ENCODE measurements around the gene SELENOI. TPM values are rescaled to one million over a fixed set of nuclear protein-coding genes. Genes with fewer than 3 reads are reported as not detected.
"Not testable (repeated sequence)": the region's sequence is repeated elsewhere in the genome, so short reads cannot be mapped to it uniquely, and the experiment has no call there.

SELENOI gene
- total and polyA plus RNA-seq, 2 donors (not counting 3 experiments of a cell fraction or from before 2014, with no cell fraction given): 10.8 to 25.3 TPM

DNA sequence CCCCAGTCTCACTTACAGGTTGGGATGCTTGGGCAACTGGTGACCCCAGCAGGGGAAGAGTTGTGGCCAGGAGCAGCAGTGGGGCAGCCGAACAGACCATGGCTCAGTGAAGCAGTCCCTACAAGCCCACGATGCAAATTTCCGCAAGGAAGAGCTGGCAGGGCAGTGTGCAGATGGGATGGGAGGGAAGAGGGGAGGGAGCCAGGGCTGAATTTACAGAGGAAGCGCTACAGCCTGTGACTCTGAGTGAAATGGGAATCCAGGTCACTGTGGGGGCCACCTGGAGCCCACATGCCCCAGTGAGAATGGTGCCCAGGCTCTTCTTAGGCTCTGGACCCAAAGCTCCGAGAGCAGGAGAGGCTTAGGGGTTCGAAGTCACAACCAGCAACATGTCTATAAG lies 27.0 kb upstream of the SELENOI start:
- Histone ChIP-seq H3K4me1 (ENCODE audit: control insufficient read depth, extremely low read depth, insufficient read depth, low read length) (no peaks in the 10 kb centered on the region), H3K79me2 (ENCODE audit: control insufficient read depth, insufficient read depth, low read length) (no peaks in the 10 kb centered on the region), H3K27ac (ENCODE audit: insufficient read depth, low read depth, low read length) (no peak overlapping the region), H3K9me3 (replicated peaks; ENCODE audit: control insufficient read depth, insufficient read depth, low read length) (no peaks in the 10 kb centered on the region), H3K4me2 (ENCODE audit: insufficient read depth, low read length) (no peak overlapping the region), H3K27me3 (ENCODE audit: control insufficient read depth in 2 of 2, insufficient read depth in 2 of 2, low read length in 2 of 2) (peaks cover 0 to 7% of the 10 kb centered on the region in 2 experiments), H3K9me1 (replicated peaks; ENCODE audit: control insufficient read depth, extremely low read depth, insufficient read depth, low read length) (no peaks in the 10 kb centered on the region), H2AFZ (ENCODE audit: low read depth, low read length) (no peak overlapping the region), H3K9ac (replicated peaks; ENCODE audit: extremely low read depth, insufficient read depth, low read length) (no peak overlapping the region), H3K4me3 (replicated peaks in 1 of 3; ENCODE audit: insufficient read depth in 1 of 3, low read depth in 1 of 3, low read length in 3 of 3) (no peak overlapping the region), H4K20me1 (replicated peaks; ENCODE audit: control insufficient read depth, extremely low read depth, insufficient read depth, low read length) (no peaks in the 10 kb centered on the region), H3K36me3 (ENCODE audit: control insufficient read depth in 2 of 2, extremely low read depth in 1 of 2, insufficient read depth in 2 of 2, low read length in 2 of 2) (no peaks in the 10 kb centered on the region)
- no TSS peak for BruUV-seq (replicated peaks)
- CTCF ChIA-PET: interaction anchor here (1.6 kb wide), 2 partner anchors 10 to 150 kb away, joined by 3 to 6 read pairs; no protein-coding TSS in a partner anchor
- no peak for TF ChIP-seq MYC (IDR thresholded peaks at IDR 0.05; ENCODE audit: low read depth, low read length)
- TF ChIP-seq, protein P1, sequence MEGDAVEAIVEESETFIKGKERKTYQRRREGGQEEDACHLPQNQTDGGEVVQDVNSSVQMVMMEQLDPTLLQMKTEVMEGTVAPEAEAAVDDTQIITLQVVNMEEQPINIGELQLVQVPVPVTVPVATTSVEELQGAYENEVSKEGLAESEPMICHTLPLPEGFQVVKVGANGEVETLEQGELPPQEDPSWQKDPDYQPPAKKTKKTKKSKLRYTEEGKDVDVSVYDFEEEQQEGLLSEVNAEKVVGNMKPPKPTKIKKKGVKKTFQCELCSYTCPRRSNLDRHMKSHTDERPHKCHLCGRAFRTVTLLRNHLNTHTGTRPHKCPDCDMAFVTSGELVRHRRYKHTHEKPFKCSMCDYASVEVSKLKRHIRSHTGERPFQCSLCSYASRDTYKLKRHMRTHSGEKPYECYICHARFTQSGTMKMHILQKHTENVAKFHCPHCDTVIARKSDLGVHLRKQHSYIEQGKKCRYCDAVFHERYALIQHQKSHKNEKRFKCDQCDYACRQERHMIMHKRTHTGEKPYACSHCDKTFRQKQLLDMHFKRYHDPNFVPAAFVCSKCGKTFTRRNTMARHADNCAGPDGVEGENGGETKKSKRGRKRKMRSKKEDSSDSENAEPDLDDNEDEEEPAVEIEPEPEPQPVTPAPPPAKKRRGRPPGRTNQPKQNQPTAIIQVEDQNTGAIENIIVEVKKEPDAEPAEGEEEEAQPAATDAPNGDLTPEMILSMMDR (IDR thresholded peaks at IDR 0.05; ENCODE audit: extremely low read depth in 1 of 2, insufficient read depth in 1 of 2, low read depth in 1 of 2, low read length in 2 of 2): no peak
- TF ChIP-seq JUN (IDR thresholded peaks at IDR 0.05; ENCODE audit: borderline replicate concordance, insufficient read depth, insufficient read length, low read depth): no peak
- TF ChIP-seq POLR2A (IDR thresholded peaks at IDR 0.05; ENCODE audit: low read depth, low read length): no peak
- TF ChIP-seq, protein P2, sequence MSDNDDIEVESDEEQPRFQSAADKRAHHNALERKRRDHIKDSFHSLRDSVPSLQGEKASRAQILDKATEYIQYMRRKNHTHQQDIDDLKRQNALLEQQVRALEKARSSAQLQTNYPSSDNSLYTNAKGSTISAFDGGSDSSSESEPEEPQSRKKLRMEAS (IDR thresholded peaks at IDR 0.05; ENCODE audit: insufficient read depth, insufficient read length): no peak
- TF ChIP-seq FOS (IDR thresholded peaks at IDR 0.05; ENCODE audit: borderline replicate concordance, insufficient read depth, low read length): no peak
- no peak for TF ChIP-seq GATA2 (IDR thresholded peaks at IDR 0.05; ENCODE audit: insufficient read depth, insufficient read length, low read depth, low read length)
- no peak for TF ChIP-seq POLR2AphosphoS5 (IDR thresholded peaks at IDR 0.05; ENCODE audit: insufficient read depth, low read depth, low read length)
- no peak for TF ChIP-seq EZH2 (IDR thresholded peaks at IDR 0.05; ENCODE audit: borderline replicate concordance, low read depth, low read length, severe bottlenecking)
- FAIRE-seq: no peak
- intact Hi-C loops (cut with micrococcal nuclease): no loop called here
- DNase-seq (ENCODE audit: low read depth, low spot score): no peak
- dilution Hi-C loops (cut with MboI; ENCODE audit: extremely low pct_ligation_motif_present, low sequenced_read_pairs): no loop called here
- POLR2A ChIA-PET: no interaction called here

DNA sequence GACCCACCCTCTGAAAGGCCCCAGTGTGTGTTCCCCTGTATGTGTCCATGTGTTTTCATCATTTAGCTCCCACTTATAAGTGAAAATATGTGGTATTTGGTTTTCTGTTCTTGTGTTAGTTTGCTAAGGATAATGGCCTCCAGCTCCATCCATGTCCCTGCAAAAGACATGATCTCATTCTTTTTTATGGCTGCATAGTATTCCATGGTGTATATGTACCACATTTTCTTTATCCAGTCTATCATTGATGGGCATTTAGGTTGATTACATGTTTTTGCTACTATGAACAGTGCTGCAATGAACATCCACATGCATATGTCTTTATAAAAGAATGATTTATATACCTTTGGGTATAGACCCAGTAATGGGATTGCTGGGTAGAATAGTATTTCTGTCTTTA lies 21.5 kb upstream of the SELENOI start:
- H3K9ac ChIP-seq (replicated peaks; ENCODE audit: extremely low read depth, insufficient read depth, low read length); intact Hi-C loops (cut with micrococcal nuclease); H3K9me3 ChIP-seq (replicated peaks; ENCODE audit: control insufficient read depth, insufficient read depth, low read length); CTCF ChIA-PET; H2AFZ ChIP-seq (ENCODE audit: low read depth, low read length); POLR2A ChIA-PET; H3K4me3 ChIP-seq (replicated peaks in 1 of 3; ENCODE audit: insufficient read depth in 1 of 3, low read depth in 1 of 3, low read length in 3 of 3); H3K4me1 ChIP-seq (ENCODE audit: control insufficient read depth, extremely low read depth, insufficient read depth, low read length); FAIRE-seq; H3K27me3 ChIP-seq (ENCODE audit: control insufficient read depth in 2 of 2, insufficient read depth in 2 of 2, low read length in 2 of 2); BruUV-seq (replicated peaks); H4K20me1 ChIP-seq (replicated peaks; ENCODE audit: control insufficient read depth, extremely low read depth, insufficient read depth, low read length); H3K79me2 ChIP-seq (ENCODE audit: control insufficient read depth, insufficient read depth, low read length); dilution Hi-C loops (cut with MboI; ENCODE audit: extremely low pct_ligation_motif_present, low sequenced_read_pairs); H3K36me3 ChIP-seq (ENCODE audit: control insufficient read depth in 2 of 2, extremely low read depth in 1 of 2, insufficient read depth in 2 of 2, low read length in 2 of 2); H3K27ac ChIP-seq (ENCODE audit: insufficient read depth, low read depth, low read length); DNase-seq (ENCODE audit: low read depth, low spot score); H3K9me1 ChIP-seq (replicated peaks; ENCODE audit: control insufficient read depth, extremely low read depth, insufficient read depth, low read length); H3K4me2 ChIP-seq (ENCODE audit: insufficient read depth, low read length): not testable (repeated sequence)
